Measurements from ENCODE around the gene RAP1GDS1. TPM values are rescaled to one million over a fixed set of nuclear protein-coding genes. Genes with fewer than 3 reads are reported as not detected.

RAP1GDS1 gene
- total and polyA plus RNA-seq, 2 of the 4 experiments (the other 2 are of a cell fraction), result 29.0 to 85.1 TPM

- intact Hi-C loops (cut with micrococcal nuclease), result loop anchor here (1.0 to 10.0 kb wide), 7 partner anchors 111 to 667 kb away; partner anchors contain the start of gene EIF4E
- Histone ChIP-seq H2BK5ac (ENCODE audit: low read depth, low read length, poor library complexity, severe bottlenecking) (peak overlapping the region; percentile 92), H2BK120ac (ENCODE audit: low read depth, low read length) (peak overlapping the region; percentile 67), H2AK9ac (replicated peaks; ENCODE audit: low read depth, low read length, poor library complexity) (peak overlapping the region; percentile 92), H3K4me3 (ENCODE audit: insufficient read depth, low read depth, low read length) (peak overlapping the region; percentile 95), H3K4ac (ENCODE audit: low read depth, low read length) (peak overlapping the region; percentile 98), H3K27ac (ENCODE audit: insufficient read depth, low read length) (peak overlapping the region; percentile 89), H2AFZ (replicated peaks; ENCODE audit: low read length, poor library complexity) (peak overlapping the region; percentile 96), H3K4me1 (ENCODE audit: control insufficient read depth, insufficient read depth, low read length) (peaks cover 4% of the 10 kb centered on the region), H3K18ac (ENCODE audit: low read depth, low read length) (peak overlapping the region; percentile 61), H2AK5ac (ENCODE audit: low read depth, low read length) (peak overlapping the region; percentile 72; the same call in 1 of the 2 replicates), H3K9ac (ENCODE audit: low read depth, low read length) (peak overlapping the region; percentile 90), H3K14ac (replicated peaks; ENCODE audit: low read depth, low read length) (peak overlapping the region; percentile 96), H4K5ac (ENCODE audit: low read depth, low read length) (0 out of 2 replicates have a peak overlapping the region, but pooled peaks have one; percentile 26), H3K23ac (ENCODE audit: low read depth, low read length) (peak overlapping the region; percentile 92), H3K27me3 (ENCODE audit: control insufficient read depth, insufficient read depth, low read length) (no peaks in the 10 kb centered on the region), H3K9me3 (ENCODE audit: control insufficient read depth, insufficient read depth, low read length) (no peaks in the 10 kb centered on the region), H2BK15ac (ENCODE audit: low read depth, low read length) (peak overlapping the region; percentile 1; the same call in 1 of the 3 replicates), H3K4me2 (ENCODE audit: low read depth, low read length) (peak overlapping the region; percentile 48), H3K36me3 (ENCODE audit: control insufficient read depth, insufficient read depth, low read length) (no peaks in the 10 kb centered on the region), H2BK20ac (ENCODE audit: low read depth, low read length) (peak overlapping the region; percentile 53; the same call in 1 of the 2 replicates), H3K9me1 (ENCODE audit: insufficient read depth, low read length) (no peaks in the 10 kb centered on the region), H4K91ac (ENCODE audit: insufficient read depth, low read depth, low read length) (peak overlapping the region; percentile 70), H3K79me1 (ENCODE audit: low read depth in 1 of 2, low read length in 2 of 2) (peaks cover 5 to 37% of the 10 kb centered on the region in 2 experiments; a peak in 3 of 4 replicates), H4K8ac (ENCODE audit: low read depth in 2 of 2, low read length in 2 of 2) (peak overlapping the region in 1 of 2 experiments; percentile 86; a peak in 3 of 4 replicates), H4K20me1 (ENCODE audit: insufficient read depth, low read length) (peaks cover 4% of the 10 kb centered on the region), H3K56ac (ENCODE audit: extremely low read depth, insufficient read depth, low read length) (peak overlapping the region; percentile 62)
- DNase-seq (peak; percentile 71), ATAC-seq (ENCODE audit: low read depth) (peak; percentile 28)
- in situ Hi-C loops (cut with MboI; ENCODE audit: low sequenced_read_pairs), result loop anchor here (25.0 kb wide), 1 partner anchor 401 kb away; the partner anchor contains the start of gene TSPAN5
- ChIA-PET POLR2A (ENCODE audit: unreplicated experiment) (interaction anchor here (0.5 to 0.6 kb wide), 2 partner anchors 138 to 206 kb away, joined by 3 to 6 read pairs; no protein-coding TSS in a partner anchor), CTCF (interaction anchor here (1.2 to 1.5 kb wide), 2 partner anchors 180 to 206 kb away, joined by 3 to 4 read pairs; no protein-coding TSS in a partner anchor)
- WGBS, 2 experiments (ENCODE audit: extremely low coverage in 2 of 2, insufficient read length in 1 of 2), result 2% methylated on average over 9 of the region's 78 CpGs; no CpG with 5 or more reads in 1 of the 2 experiments
- TF ChIP-seq USF2 (IDR thresholded peaks at IDR 0.05; ENCODE audit: low read depth, low read length), result no peak
- TF ChIP-seq BHLHE40 (IDR thresholded peaks at IDR 0.05; ENCODE audit: low read depth, low read length), result peak; percentile 84
- peak; percentile 89 for TF ChIP-seq MXI1 (IDR thresholded peaks at IDR 0.05; ENCODE audit: borderline replicate concordance, low read depth, low read length)
- dilution Hi-C loops (cut with HindIII; ENCODE audit: low sequenced_read_pairs, unreplicated experiment), result no loop called here
- BruUV-seq (replicated peaks), result no TSS peak
Observed at GRCh38 chr4:98261405-98262291, 464 bp downstream of the RAP1GDS1 start.

All from IMR-90 (cell line).